ENCODE measurements around the gene ITGAD. TPM values are rescaled to one million over a fixed set of nuclear protein-coding genes. Genes with fewer than 3 reads are reported as not detected.

ITGAD gene
- total RNA-seq, 1 donor from 2014 or later = not detected

GRCh38 chr16:31397096-31397660 lies 4.0 kb downstream of the ITGAD start:
- no peaks in the 10 kb centered on the region for H3K4me1 Mint-ChIP-seq (ENCODE audit: low read depth, unreplicated experiment)
- H3K9me3 Mint-ChIP-seq (ENCODE audit: unreplicated experiment) = peaks cover 3% of the 10 kb centered on the region
- H3K27ac Mint-ChIP-seq (ENCODE audit: unreplicated experiment) = no peak overlapping the region
- no peak for TF ChIP-seq CTCF (IDR thresholded peaks at IDR 0.05; ENCODE audit: partially characterized antibody, unreplicated experiment)
- H3K36me3 Mint-ChIP-seq (ENCODE audit: unreplicated experiment) = peaks cover 9% of the 10 kb centered on the region
- no peak overlapping the region for H3K4me3 Mint-ChIP-seq (ENCODE audit: unreplicated experiment)
- no peak for DNase-seq
- H3K27me3 Mint-ChIP-seq (ENCODE audit: unreplicated experiment) = peaks cover 2% of the 10 kb centered on the region

- H3K9me3 Mint-ChIP-seq (ENCODE audit: unreplicated experiment) = peaks cover 3% of the 10 kb centered on the region
- DNase-seq = no peak
- H3K36me3 Mint-ChIP-seq (ENCODE audit: unreplicated experiment) = peaks cover 9% of the 10 kb centered on the region
- no peak for TF ChIP-seq CTCF (IDR thresholded peaks at IDR 0.05; ENCODE audit: partially characterized antibody, unreplicated experiment)
- no peak overlapping the region for H3K27ac Mint-ChIP-seq (ENCODE audit: unreplicated experiment)
- H3K27me3 Mint-ChIP-seq (ENCODE audit: unreplicated experiment) = peaks cover 2% of the 10 kb centered on the region
- H3K4me3 Mint-ChIP-seq (ENCODE audit: unreplicated experiment) = no peak overlapping the region
- H3K4me1 Mint-ChIP-seq (ENCODE audit: low read depth, unreplicated experiment) = no peaks in the 10 kb centered on the region
Observed at GRCh38 chr16:31397701-31398100, 4.6 kb downstream of the ITGAD start.

- Mint-ChIP-seq H3K9me3 (ENCODE audit: unreplicated experiment) (peaks cover 3% of the 10 kb centered on the region), H3K27me3 (ENCODE audit: unreplicated experiment) (peaks cover 6% of the 10 kb centered on the region), H3K4me3 (ENCODE audit: unreplicated experiment) (no peak overlapping the region), H3K27ac (ENCODE audit: unreplicated experiment) (no peak overlapping the region), H3K4me1 (ENCODE audit: low read depth, unreplicated experiment) (no peaks in the 10 kb centered on the region), H3K36me3 (ENCODE audit: unreplicated experiment) (peaks cover 9% of the 10 kb centered on the region)
- no peak for TF ChIP-seq CTCF (IDR thresholded peaks at IDR 0.05; ENCODE audit: partially characterized antibody, unreplicated experiment)
- DNase-seq = no peak
Observed at GRCh38 chr16:31400191-31400590, 7.1 kb downstream of the ITGAD start.

GRCh38 chr16:31401436-31401835 lies 8.3 kb downstream of the ITGAD start:
- no peak overlapping the region for H3K27ac Mint-ChIP-seq (ENCODE audit: unreplicated experiment)
- H3K36me3 Mint-ChIP-seq (ENCODE audit: unreplicated experiment) = peaks cover 9% of the 10 kb centered on the region
- no peak for TF ChIP-seq CTCF (IDR thresholded peaks at IDR 0.05; ENCODE audit: partially characterized antibody, unreplicated experiment)
- H3K9me3 Mint-ChIP-seq (ENCODE audit: unreplicated experiment) = peaks cover 5% of the 10 kb centered on the region
- DNase-seq = no peak
- H3K27me3 Mint-ChIP-seq (ENCODE audit: unreplicated experiment) = peaks cover 6% of the 10 kb centered on the region
- H3K4me3 Mint-ChIP-seq (ENCODE audit: unreplicated experiment) = no peak overlapping the region
- H3K4me1 Mint-ChIP-seq (ENCODE audit: low read depth, unreplicated experiment) = no peaks in the 10 kb centered on the region

- DNase-seq = no peak
- Mint-ChIP-seq H3K27me3 (ENCODE audit: unreplicated experiment) (peaks cover 6% of the 10 kb centered on the region), H3K4me1 (ENCODE audit: low read depth, unreplicated experiment) (no peaks in the 10 kb centered on the region), H3K36me3 (ENCODE audit: unreplicated experiment) (peaks cover 9% of the 10 kb centered on the region), H3K9me3 (ENCODE audit: unreplicated experiment) (peaks cover 6% of the 10 kb centered on the region), H3K27ac (ENCODE audit: unreplicated experiment) (no peak overlapping the region), H3K4me3 (ENCODE audit: unreplicated experiment) (no peak overlapping the region)
- TF ChIP-seq CTCF (IDR thresholded peaks at IDR 0.05; ENCODE audit: partially characterized antibody, unreplicated experiment) = no peak
Observed at GRCh38 chr16:31402687-31403086, 9.6 kb downstream of the ITGAD start.

All from glutamatergic neuron (in vitro differentiated cells).